Nephron progenitor cell (in vitro differentiated cells): ENCODE results near the gene FUT8.

Source experiments
- DNase-seq: peaks from one replicate; pipeline ENCODE4 v3.0.0; 2021
- H3K27ac Mint-ChIP-seq: 2 replicates; pipeline ENCODE4 v1.8.0; 2021; ENCODE audit warnings: mild to moderate bottlenecking, moderate library complexity, mixed read lengths
- H3K27me3 Mint-ChIP-seq: 2 replicates; pipeline ENCODE4 v1.8.0; 2021; ENCODE audit warnings: mild to moderate bottlenecking, low read depth, mixed read lengths; ENCODE audit not compliant: poor library complexity
- H3K36me3 Mint-ChIP-seq: 2 replicates; pipeline ENCODE4 v1.8.0; 2021; ENCODE audit warnings: low read depth, mixed read lengths
- H3K4me1 Mint-ChIP-seq: 2 replicates; pipeline ENCODE4 v1.8.0; 2021; ENCODE audit warnings: mixed read lengths
- H3K4me3 Mint-ChIP-seq: 2 replicates; pipeline ENCODE4 v1.8.0; 2021; ENCODE audit warnings: mild to moderate bottlenecking, moderate library complexity, mixed read lengths
- H3K9me3 Mint-ChIP-seq: 2 replicates; pipeline ENCODE4 v1.8.0; 2021; ENCODE audit warnings: mild to moderate bottlenecking, moderate library complexity, mixed read lengths
- TF ChIP-seq, protein P1 (sequence below): fragments of 200-600 bp; sonication (generic); IDR thresholded peaks from 2 replicates; pipeline ENCODE4 v1.5.0; 2021; ENCODE audit warnings: antibody characterized with exemption

The FUT8 gene

GRCh38 chr14:65373016-65373670, 39.4 kb upstream of the FUT8 start:
- no peak overlapping the region for H3K4me3 Mint-ChIP-seq
- H3K9me3 Mint-ChIP-seq: no peaks in the 10 kb centered on the region
- H3K36me3 Mint-ChIP-seq: no peaks in the 10 kb centered on the region
- H3K27ac Mint-ChIP-seq: no peak overlapping the region
- no peak for DNase-seq
- peaks cover 4% of the 10 kb centered on the region for H3K4me1 Mint-ChIP-seq
- peaks cover 2% of the 10 kb centered on the region for H3K27me3 Mint-ChIP-seq
- TF ChIP-seq, protein P1, sequence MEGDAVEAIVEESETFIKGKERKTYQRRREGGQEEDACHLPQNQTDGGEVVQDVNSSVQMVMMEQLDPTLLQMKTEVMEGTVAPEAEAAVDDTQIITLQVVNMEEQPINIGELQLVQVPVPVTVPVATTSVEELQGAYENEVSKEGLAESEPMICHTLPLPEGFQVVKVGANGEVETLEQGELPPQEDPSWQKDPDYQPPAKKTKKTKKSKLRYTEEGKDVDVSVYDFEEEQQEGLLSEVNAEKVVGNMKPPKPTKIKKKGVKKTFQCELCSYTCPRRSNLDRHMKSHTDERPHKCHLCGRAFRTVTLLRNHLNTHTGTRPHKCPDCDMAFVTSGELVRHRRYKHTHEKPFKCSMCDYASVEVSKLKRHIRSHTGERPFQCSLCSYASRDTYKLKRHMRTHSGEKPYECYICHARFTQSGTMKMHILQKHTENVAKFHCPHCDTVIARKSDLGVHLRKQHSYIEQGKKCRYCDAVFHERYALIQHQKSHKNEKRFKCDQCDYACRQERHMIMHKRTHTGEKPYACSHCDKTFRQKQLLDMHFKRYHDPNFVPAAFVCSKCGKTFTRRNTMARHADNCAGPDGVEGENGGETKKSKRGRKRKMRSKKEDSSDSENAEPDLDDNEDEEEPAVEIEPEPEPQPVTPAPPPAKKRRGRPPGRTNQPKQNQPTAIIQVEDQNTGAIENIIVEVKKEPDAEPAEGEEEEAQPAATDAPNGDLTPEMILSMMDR: no peak

- H3K27me3 Mint-ChIP-seq: peaks cover 2% of the 10 kb centered on the region
- peaks cover 4% of the 10 kb centered on the region for H3K4me1 Mint-ChIP-seq
- H3K27ac Mint-ChIP-seq: no peak overlapping the region
- TF ChIP-seq, protein P1: no peak
- no peaks in the 10 kb centered on the region for H3K9me3 Mint-ChIP-seq
- H3K4me3 Mint-ChIP-seq: no peak overlapping the region
- no peaks in the 10 kb centered on the region for H3K36me3 Mint-ChIP-seq
- DNase-seq: no peak
These were observed 38.9 kb upstream of the FUT8 start for GRCh38 chr14:65373671-65374039.

DNA sequence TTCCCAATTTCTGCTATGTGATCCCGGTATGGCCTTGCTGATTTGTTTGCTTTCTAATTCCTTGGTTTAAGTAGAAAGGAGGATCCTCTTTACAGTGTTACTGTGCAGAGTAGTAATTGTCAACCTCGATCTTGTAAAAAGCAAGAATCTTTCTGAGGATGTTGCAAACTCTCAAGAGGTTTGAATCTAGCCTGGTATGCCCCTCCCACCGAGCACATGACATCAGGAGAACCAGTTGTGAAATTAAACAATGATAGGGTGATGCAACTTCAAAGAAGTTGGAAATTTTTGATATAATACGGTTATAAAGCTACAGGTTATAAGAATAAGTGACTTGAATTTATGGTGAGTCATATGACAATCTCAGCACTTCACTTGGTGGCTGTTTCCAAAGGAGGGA, 35.0 kb upstream of the FUT8 start:
- Mint-ChIP-seq H3K27me3 (no peaks in the 10 kb centered on the region), H3K9me3 (peaks cover 12% of the 10 kb centered on the region), H3K27ac (no peak overlapping the region), H3K4me1 (no peaks in the 10 kb centered on the region), H3K36me3 (no peaks in the 10 kb centered on the region), H3K4me3 (no peak overlapping the region)
- no peak for DNase-seq
- TF ChIP-seq, protein P1: no peak

GRCh38 chr14:65382586-65382985, 29.9 kb upstream of the FUT8 start:
- DNase-seq: no peak
- Mint-ChIP-seq H3K27me3 (peaks cover 5% of the 10 kb centered on the region), H3K4me1 (no peaks in the 10 kb centered on the region), H3K4me3 (no peak overlapping the region), H3K9me3 (peaks cover 12% of the 10 kb centered on the region), H3K36me3 (no peaks in the 10 kb centered on the region), H3K27ac (no peak overlapping the region)
- TF ChIP-seq, protein P1: no peak

DNA sequence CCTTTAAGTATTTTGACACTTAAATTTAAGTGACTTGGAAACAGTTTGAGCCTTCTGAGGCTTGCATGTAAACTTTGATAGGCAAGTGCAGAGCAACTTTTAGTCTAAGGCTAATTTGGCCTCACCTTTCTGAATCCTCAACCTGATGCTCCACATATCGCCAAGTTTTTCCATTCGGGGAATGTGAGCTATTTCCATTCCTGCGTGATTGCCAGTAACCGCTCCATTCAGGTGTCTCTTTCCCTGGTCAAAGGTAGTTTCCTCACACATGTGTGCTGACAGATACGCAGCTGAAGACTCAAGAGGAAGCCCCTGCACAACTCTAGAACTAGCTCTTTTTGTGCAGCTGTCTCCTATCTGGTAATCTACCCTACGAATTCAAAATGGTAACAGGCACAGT, 25.4 kb upstream of the FUT8 start:
- H3K36me3 Mint-ChIP-seq: no peaks in the 10 kb centered on the region
- no peaks in the 10 kb centered on the region for H3K4me1 Mint-ChIP-seq
- no peaks in the 10 kb centered on the region for H3K9me3 Mint-ChIP-seq
- DNase-seq: no peak
- TF ChIP-seq, protein P1: no peak
- H3K4me3 Mint-ChIP-seq: no peak overlapping the region
- no peak overlapping the region for H3K27ac Mint-ChIP-seq
- peaks cover 5% of the 10 kb centered on the region for H3K27me3 Mint-ChIP-seq

DNA sequence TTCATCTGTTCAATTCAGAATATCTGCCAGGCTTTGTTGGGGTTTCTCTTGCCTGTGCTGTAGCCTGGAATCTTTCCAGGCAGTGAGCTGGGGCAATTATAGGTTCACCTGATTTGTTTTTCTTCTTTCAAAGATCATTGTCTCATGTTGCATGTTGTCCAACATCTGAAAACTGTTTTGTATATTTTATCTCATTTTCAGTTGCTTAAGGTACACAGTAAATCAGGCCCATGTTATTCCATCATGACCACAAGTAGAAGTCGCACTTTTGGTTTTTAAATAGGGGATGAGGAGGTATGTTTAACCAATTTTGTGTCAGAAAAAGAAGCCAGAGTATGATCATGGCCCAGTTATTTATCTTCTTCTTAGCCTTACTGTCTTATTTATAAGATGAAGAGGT, 24.9 kb upstream of the FUT8 start:
- Mint-ChIP-seq H3K27ac (no peak overlapping the region), H3K9me3 (no peaks in the 10 kb centered on the region), H3K4me3 (no peak overlapping the region), H3K36me3 (no peaks in the 10 kb centered on the region), H3K27me3 (peaks cover 5% of the 10 kb centered on the region), H3K4me1 (no peaks in the 10 kb centered on the region)
- no peak for DNase-seq
- TF ChIP-seq, protein P1: no peak
